NCI-H2227 (cell line): Measurements from ENCODE around the gene TNRC6C.
A peak's percentile ranks its signal among the peaks of the same experiment; 100 is the strongest.
"Not testable (repeated sequence)": the region's sequence is repeated elsewhere in the genome, so short reads cannot be mapped to it uniquely, and the experiment has no call there.

ENCODE experiments used
- DNase-seq: peaks from one replicate; lab custom pipeline; 2025; ENCODE audit not compliant: unreplicated experiment; lab: John Stamatoyannopoulos, UW

The TNRC6C gene

GRCh38 chr17:78075545-78075944 lies 117.0 kb downstream of the TNRC6C start:
- DNase-seq: no peak

- DNase-seq: no peak
Measured at GRCh38 chr17:78079253-78079652, 120.8 kb downstream of the TNRC6C start.

- DNase-seq: no peak
Measured at GRCh38 chr17:78081551-78081950, 123.0 kb downstream of the TNRC6C start.

GRCh38 chr17:78082355-78082872 lies 123.9 kb downstream of the TNRC6C start:
- DNase-seq: not testable (repeated sequence)

- peak; percentile 36 for DNase-seq
Measured at GRCh38 chr17:78082988-78083387, 124.5 kb downstream of the TNRC6C start.

GRCh38 chr17:78086740-78087139 lies 128.2 kb downstream of the TNRC6C start:
- DNase-seq: no peak

- no peak for DNase-seq
Measured at GRCh38 chr17:78088529-78088928, 130.0 kb downstream of the TNRC6C start.

- no peak for DNase-seq
Measured at GRCh38 chr17:78089576-78090281, 131.2 kb downstream of the TNRC6C start.

GRCh38 chr17:78092794-78093324 lies 134.4 kb downstream of the TNRC6C start:
- no peak for DNase-seq

GRCh38 chr17:78095035-78095434 lies 136.5 kb downstream of the TNRC6C start:
- DNase-seq: no peak

- no peak for DNase-seq
Measured at GRCh38 chr17:78096093-78096492, 137.6 kb downstream of the TNRC6C start.

GRCh38 chr17:78101112-78101511 lies 142.6 kb downstream of the TNRC6C start:
- DNase-seq: no peak

- DNase-seq: no peak
Measured at GRCh38 chr17:78101542-78101941, 143.0 kb downstream of the TNRC6C start.

GRCh38 chr17:78103311-78103710 lies 144.8 kb downstream of the TNRC6C start:
- DNase-seq: no peak

GRCh38 chr17:78104540-78104941 lies 146.0 kb downstream of the TNRC6C start:
- no peak for DNase-seq

- no peak for DNase-seq
Measured at GRCh38 chr17:78105101-78105500, 146.6 kb downstream of the TNRC6C start.

GRCh38 chr17:78105551-78105950 lies 147.0 kb downstream of the TNRC6C start:
- no peak for DNase-seq

- no peak for DNase-seq
Measured at GRCh38 chr17:78106211-78106610, 147.7 kb downstream of the TNRC6C start.

GRCh38 chr17:78107457-78107856 lies 149.0 kb downstream of the TNRC6C start:
- DNase-seq: no peak

- no peak for DNase-seq
Measured at GRCh38 chr17:78107976-78108725, 149.6 kb downstream of the TNRC6C start.

- DNase-seq: no peak
Measured at GRCh38 chr17:78108726-78109488, 150.4 kb downstream of the TNRC6C start.

GRCh38 chr17:78109489-78109761 lies 150.9 kb downstream of the TNRC6C start:
- DNase-seq: no peak
